ENCODE measurements around the gene PAK5. TPM values are rescaled to one million over a fixed set of nuclear protein-coding genes. Genes with fewer than 3 reads are reported as not detected.

The PAK5 gene
- total and polyA plus RNA-seq, 2 experiments from 2014 or later = 0.57 to 1.1 TPM

GRCh38 chr20:9635750-9636149 is 203.1 kb downstream of the PAK5 start (continued):
- no peak for TF ChIP-seq REST (IDR thresholded peaks at IDR 0.05; ENCODE audit: unreplicated experiment)

GRCh38 chr20:9634327-9634726 is 204.5 kb downstream of the PAK5 start:
- Mint-ChIP-seq H3K27me3 (ENCODE audit: insufficient read depth, low read depth, poor library complexity) (no peaks in the 10 kb centered on the region), H3K9me3 (no peaks in the 10 kb centered on the region), H3K4me3 (no peak overlapping the region), H3K36me3 (ENCODE audit: low read depth) (no peaks in the 10 kb centered on the region), H3K27ac (no peak overlapping the region), H3K4me1 (no peaks in the 10 kb centered on the region; the same call in 2 of the 3 replicates)
- no peak for ATAC-seq
- Histone ChIP-seq H3K27ac (ENCODE audit: low read depth) (no peak overlapping the region), H3K4me2 (no peak overlapping the region), H4K20me1 (replicated peaks; ENCODE audit: insufficient read depth) (no peaks in the 10 kb centered on the region), H2AFZ (no peak overlapping the region), H3F3A (replicated peaks; ENCODE audit: low read depth) (no peaks in the 10 kb centered on the region), H3K9me2 (ENCODE audit: insufficient read depth) (peaks cover 4% of the 10 kb centered on the region; the same call in 1 of the 2 replicates), H3K4me3 (no peak overlapping the region), H3K79me2 (replicated peaks; ENCODE audit: insufficient read depth) (no peaks in the 10 kb centered on the region), H3K27me3 (ENCODE audit: insufficient read depth) (no peaks in the 10 kb centered on the region), H3K4me1 (ENCODE audit: insufficient read depth) (no peaks in the 10 kb centered on the region), H3K36me3 (ENCODE audit: insufficient read depth) (no peaks in the 10 kb centered on the region)
- no peak for DNase-seq (ENCODE audit: low spot score)
- TF ChIP-seq CTCF (conservative IDR thresholded peaks at IDR 0.05; ENCODE audit: low read depth in 2 of 2) = no peak
- no peak for TF ChIP-seq EZH2 (IDR thresholded peaks at IDR 0.05; ENCODE audit: low read depth, unreplicated experiment)
- TF ChIP-seq ZNF462 (CRISPR knock-in tag; IDR thresholded peaks at IDR 0.05) = no peak
- TF ChIP-seq POLR2AphosphoS5 (IDR thresholded peaks at IDR 0.05; ENCODE audit: low read depth) = no peak
- TF ChIP-seq ETS1 (IDR thresholded peaks at IDR 0.05) = no peak
- TF ChIP-seq EZH2phosphoT487 (IDR thresholded peaks at IDR 0.05; ENCODE audit: unreplicated experiment) = no peak
- TF ChIP-seq ZNF331 (CRISPR knock-in tag; IDR thresholded peaks at IDR 0.05; ENCODE audit: low read depth) = no peak
- no peak for TF ChIP-seq CREB1 (CRISPR knock-in tag; IDR thresholded peaks at IDR 0.05; ENCODE audit: low read depth)
- no peak for TF ChIP-seq JUNB (IDR thresholded peaks at IDR 0.05; ENCODE audit: unreplicated experiment)
- no peak for TF ChIP-seq NANOG (IDR thresholded peaks at IDR 0.05; ENCODE audit: borderline replicate concordance)
